ENCODE results near the gene KCNH1.

KCNH1 gene

DNA sequence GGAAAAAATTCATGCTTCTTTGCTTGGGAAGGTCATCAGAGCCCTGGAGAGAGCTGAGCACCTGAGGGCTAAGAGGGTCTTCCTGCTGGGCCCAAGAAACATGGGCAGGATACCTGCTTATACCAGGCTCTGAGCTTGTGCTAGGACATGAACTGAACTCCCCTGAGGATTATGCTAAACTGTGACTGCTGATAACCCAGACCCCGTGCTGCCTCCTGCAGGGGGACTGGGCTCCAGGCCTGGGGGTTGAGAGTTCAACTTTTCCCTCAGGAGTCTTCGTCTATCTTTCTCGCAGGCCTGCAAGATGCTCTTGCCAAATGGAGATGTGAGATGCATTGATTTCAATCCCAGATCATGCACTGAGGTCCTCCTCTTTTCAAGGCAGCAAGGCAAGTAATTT lies 436.8 kb downstream of the KCNH1 start:
- TF ChIP-seq, protein P1, sequence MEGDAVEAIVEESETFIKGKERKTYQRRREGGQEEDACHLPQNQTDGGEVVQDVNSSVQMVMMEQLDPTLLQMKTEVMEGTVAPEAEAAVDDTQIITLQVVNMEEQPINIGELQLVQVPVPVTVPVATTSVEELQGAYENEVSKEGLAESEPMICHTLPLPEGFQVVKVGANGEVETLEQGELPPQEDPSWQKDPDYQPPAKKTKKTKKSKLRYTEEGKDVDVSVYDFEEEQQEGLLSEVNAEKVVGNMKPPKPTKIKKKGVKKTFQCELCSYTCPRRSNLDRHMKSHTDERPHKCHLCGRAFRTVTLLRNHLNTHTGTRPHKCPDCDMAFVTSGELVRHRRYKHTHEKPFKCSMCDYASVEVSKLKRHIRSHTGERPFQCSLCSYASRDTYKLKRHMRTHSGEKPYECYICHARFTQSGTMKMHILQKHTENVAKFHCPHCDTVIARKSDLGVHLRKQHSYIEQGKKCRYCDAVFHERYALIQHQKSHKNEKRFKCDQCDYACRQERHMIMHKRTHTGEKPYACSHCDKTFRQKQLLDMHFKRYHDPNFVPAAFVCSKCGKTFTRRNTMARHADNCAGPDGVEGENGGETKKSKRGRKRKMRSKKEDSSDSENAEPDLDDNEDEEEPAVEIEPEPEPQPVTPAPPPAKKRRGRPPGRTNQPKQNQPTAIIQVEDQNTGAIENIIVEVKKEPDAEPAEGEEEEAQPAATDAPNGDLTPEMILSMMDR (IDR thresholded peaks at IDR 0.05; ENCODE audit: low read depth, low read length, missing control alignments) = no peak
- no peak for DNase-seq (ENCODE audit: low read depth)
- no peak overlapping the region for H3K4me3 ChIP-seq (ENCODE audit: low read depth, low read length)

DNA sequence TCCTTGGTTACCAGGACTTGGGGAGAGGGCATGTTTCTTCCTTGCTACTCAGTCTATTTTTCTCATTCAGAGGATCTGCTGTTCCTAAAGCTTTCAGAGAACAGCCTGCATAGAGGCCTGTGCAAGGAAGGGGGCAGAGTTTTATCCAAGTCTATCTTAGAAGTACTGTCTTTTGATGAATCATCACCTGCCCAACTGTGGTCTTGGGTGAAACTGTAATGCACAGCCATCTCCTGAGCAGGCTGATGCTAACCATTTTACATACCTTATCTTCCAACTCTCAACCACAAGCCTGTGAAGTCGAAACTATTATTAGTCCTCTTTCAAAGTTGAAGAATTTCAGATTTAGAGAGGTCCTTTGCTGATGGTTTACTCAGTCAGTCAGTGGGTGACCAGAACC lies 437.2 kb downstream of the KCNH1 start:
- no peak overlapping the region for H3K4me3 ChIP-seq (ENCODE audit: low read depth, low read length)
- peak; percentile 62 for DNase-seq (ENCODE audit: low read depth)
- TF ChIP-seq, protein P1 (IDR thresholded peaks at IDR 0.05; ENCODE audit: low read depth, low read length, missing control alignments) = no peak

DNA sequence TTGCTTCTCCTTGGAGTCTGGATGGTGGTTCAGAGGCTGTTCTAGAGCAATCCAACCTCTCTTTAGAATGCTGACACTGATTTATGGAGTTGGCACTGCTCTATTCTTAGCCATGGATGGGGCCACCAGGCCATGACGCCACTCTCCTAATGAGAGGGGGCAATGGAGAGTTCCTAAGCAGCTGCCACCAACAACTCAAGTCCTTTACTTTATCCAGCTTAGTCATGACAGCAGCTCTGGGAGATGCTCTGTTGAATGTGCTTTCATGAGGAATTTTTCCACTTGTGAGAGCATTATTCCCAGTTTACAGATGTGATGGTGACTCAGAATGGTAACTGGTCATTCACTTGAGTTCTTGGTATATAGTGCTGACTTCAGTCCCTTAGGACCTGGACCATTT lies 438.9 kb downstream of the KCNH1 start:
- TF ChIP-seq, protein P1 (IDR thresholded peaks at IDR 0.05; ENCODE audit: low read depth, low read length, missing control alignments) = no peak

DNA sequence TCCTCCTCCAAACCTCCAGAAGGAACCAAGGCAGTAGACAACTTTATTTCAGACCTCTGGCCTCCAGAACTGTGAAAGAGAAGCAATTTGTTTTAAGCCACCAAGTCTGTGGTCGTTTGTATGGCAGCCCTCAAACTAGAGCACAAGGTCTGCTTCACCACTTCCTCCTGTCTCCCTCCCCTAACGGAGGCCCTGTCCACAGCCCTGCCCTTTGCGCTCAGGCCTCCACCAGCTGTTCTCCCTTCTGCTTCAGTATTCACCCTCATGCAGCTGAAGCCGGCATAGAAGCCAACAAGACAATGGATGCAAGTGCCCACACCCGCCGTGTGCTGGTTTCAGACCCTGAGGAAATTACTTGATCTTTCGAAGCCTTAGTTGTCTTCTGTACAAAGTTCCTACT lies 441.2 kb downstream of the KCNH1 start:
- no peak for DNase-seq (ENCODE audit: low read depth)
- no peak overlapping the region for H3K4me3 ChIP-seq (ENCODE audit: low read depth, low read length)
- TF ChIP-seq, protein P1 (IDR thresholded peaks at IDR 0.05; ENCODE audit: low read depth, low read length, missing control alignments) = no peak

More for the DNA sequence above, 438.9 kb downstream of the KCNH1 start:
- no peak for DNase-seq (ENCODE audit: low read depth)
- no peak overlapping the region for H3K4me3 ChIP-seq (ENCODE audit: low read depth, low read length)

DNA sequence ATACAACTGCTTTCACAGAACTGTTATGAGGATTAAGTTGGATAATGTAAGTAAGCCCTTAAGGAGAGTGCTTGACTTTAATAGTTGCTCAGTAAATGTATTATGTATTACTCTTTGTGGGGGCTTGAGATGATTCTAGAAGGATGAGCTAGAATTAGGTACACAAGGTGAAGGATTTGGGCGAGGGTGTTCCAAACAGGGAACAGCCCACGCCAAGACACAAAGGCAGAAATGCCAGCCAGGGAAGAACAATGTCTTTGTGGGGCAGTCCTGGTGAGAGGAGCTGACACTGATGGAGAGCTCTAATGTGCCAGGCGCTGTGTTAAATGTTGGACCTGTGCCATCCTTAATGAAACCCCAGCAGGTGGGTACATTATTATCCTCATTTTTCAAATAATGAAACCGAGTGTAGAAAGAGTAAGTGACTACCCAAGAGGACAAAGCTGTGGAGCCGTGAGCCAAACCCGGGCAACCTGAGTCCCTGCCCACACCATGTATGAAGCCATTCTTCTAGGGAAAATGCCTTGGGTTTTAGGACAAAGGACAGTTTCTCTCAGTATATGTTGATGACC lies 442.8 kb downstream of the KCNH1 start:
- no peak overlapping the region for H3K4me3 ChIP-seq (ENCODE audit: low read depth, low read length)
- DNase-seq (ENCODE audit: low read depth) = no peak
- TF ChIP-seq, protein P1 (IDR thresholded peaks at IDR 0.05; ENCODE audit: low read depth, low read length, missing control alignments) = no peak

DNA sequence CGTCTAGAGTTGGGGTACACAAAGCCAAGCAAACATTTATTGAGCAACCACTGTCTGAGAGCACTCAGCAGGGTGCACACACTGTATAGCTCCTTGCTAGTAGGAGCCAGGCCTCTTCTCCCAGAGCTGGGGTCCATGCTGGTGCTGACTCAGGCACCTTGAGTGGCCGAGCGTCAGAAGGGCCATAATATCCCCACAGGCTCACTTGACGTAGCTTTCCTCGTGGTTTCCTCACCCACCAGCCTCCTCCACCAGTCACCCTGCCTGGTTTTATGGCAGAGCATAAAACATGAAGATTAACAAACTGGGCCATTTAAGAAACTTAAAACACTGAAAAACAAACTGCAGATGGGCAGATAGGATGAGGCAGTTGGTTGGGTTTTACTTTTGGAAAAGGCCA lies 443.7 kb downstream of the KCNH1 start:
- H3K4me3 ChIP-seq (ENCODE audit: low read depth, low read length) = no peak overlapping the region
- TF ChIP-seq, protein P1 (IDR thresholded peaks at IDR 0.05; ENCODE audit: low read depth, low read length, missing control alignments) = no peak
- no peak for DNase-seq (ENCODE audit: low read depth)

DNA sequence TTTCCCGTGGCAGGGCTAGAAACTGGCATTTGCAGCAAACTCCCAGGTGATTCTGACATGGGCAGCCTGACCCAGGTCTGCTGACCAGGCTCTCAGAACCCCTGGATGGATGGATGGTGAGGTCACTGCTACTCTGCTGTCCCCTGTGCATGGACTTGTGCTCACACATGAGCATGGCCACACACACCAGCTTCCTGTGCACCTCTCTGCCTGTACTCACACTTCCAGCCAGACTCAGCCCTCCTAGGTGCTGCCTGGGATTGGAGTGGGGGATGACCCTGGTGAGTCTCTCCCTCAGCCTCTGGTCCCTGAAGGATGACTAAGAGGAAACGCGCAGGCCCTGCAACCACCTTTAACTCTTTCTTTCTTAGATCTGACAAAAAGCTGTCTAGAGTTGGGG lies 444.1 kb downstream of the KCNH1 start:
- TF ChIP-seq, protein P1 (IDR thresholded peaks at IDR 0.05; ENCODE audit: low read depth, low read length, missing control alignments) = no peak
- no peak for DNase-seq (ENCODE audit: low read depth)
- H3K4me3 ChIP-seq (ENCODE audit: low read depth, low read length) = no peak overlapping the region

All from GM12864 (cell line).